Measurements from ENCODE around the gene ATF7.

ATF7 gene

DNA sequence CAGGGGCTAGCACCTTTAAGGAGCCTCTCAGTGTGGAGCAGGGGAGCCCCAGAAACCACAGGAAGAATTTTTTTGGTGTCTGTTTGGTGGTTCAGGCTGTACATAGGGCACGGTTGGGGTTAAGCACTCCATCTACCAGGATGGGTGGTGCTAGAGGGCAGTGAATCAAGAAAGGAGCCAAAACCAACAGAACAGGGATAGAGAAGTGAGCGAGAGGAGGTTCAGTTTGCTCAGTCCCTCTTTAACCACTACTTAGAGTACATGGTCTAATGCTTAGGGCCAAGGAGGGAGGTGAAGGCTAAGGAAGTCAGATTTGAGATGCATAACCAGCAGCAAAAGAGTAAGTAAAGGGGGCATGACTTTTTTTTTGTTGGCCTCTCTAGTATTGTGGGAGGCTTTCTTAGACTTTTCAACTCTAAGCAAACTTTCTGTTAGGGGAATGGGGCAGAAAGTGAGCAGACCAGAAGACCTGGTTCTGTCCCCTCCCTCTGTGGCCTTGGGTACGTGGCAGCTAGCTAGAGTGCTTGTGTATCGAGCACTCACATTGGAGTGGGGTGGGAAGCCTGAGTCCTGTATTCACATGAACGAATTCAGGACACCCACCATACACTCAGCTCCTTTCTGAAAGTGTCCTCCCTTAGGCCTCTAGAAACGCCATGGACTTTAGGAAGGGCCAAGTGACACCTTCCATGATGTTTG is 112.3 kb downstream of the ATF7 start:
- no peaks in the 10 kb centered on the region for H3K79me2 ChIP-seq (ENCODE audit: control insufficient read depth, insufficient read depth, low read length, unreplicated experiment)
- H3K27me3 ChIP-seq (ENCODE audit: insufficient read depth, low read length) = no peaks in the 10 kb centered on the region
- H3K36me3 ChIP-seq (ENCODE audit: insufficient read depth, low read length) = peaks cover 37% of the 10 kb centered on the region; the same call in 1 of the 2 replicates
- H3K27ac ChIP-seq (ENCODE audit: low read depth, low read length) = no peak overlapping the region
- no peak overlapping the region for H3K4me3 ChIP-seq (ENCODE audit: low read depth, low read length)
- H2AFZ ChIP-seq (ENCODE audit: low read length, unreplicated experiment) = no peak overlapping the region
- no peaks in the 10 kb centered on the region for H3K4me1 ChIP-seq (ENCODE audit: control insufficient read depth, insufficient read depth, low read length, unreplicated experiment)

DNA sequence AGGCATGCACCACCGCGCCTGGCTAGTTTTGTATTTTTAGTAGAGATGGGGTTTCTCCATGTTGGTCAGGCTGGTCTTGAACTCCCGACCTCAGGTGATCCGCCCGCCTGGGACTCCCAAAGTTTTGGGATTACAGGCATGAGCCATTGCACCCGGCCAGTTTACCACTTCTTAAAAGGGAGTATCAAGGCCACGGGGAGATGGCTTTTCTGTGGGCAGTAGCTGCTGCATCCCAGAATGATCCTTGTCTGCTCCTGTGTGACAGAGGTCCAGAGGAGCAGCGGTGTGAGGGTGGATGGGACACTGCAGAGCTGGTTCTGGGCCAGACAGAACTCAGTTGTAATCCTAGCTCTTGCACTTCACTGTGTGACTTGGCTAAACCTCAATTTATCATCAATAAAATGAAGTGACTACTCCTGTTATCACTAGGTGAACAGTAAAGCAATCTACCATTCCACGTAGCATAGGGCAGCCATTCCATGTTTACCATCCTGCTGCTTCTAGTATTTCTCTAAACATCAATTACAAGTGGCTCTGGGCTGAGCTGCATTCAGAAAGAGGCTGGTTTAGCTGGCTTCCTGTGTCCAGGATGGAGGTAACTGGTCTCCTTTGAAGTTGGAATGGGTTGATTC is 115.9 kb downstream of the ATF7 start:
- Histone ChIP-seq H3K27me3 (ENCODE audit: insufficient read depth, low read length) (no peaks in the 10 kb centered on the region), H3K27ac (ENCODE audit: low read depth, low read length) (no peak overlapping the region), H3K4me3 (ENCODE audit: low read depth, low read length) (no peak overlapping the region), H3K79me2 (ENCODE audit: control insufficient read depth, insufficient read depth, low read length, unreplicated experiment) (no peaks in the 10 kb centered on the region), H3K4me1 (ENCODE audit: control insufficient read depth, insufficient read depth, low read length, unreplicated experiment) (peaks cover 14% of the 10 kb centered on the region), H3K36me3 (ENCODE audit: insufficient read depth, low read length) (peaks cover 20% of the 10 kb centered on the region; the same call in 1 of the 2 replicates), H2AFZ (ENCODE audit: low read length, unreplicated experiment) (no peak overlapping the region)

DNA sequence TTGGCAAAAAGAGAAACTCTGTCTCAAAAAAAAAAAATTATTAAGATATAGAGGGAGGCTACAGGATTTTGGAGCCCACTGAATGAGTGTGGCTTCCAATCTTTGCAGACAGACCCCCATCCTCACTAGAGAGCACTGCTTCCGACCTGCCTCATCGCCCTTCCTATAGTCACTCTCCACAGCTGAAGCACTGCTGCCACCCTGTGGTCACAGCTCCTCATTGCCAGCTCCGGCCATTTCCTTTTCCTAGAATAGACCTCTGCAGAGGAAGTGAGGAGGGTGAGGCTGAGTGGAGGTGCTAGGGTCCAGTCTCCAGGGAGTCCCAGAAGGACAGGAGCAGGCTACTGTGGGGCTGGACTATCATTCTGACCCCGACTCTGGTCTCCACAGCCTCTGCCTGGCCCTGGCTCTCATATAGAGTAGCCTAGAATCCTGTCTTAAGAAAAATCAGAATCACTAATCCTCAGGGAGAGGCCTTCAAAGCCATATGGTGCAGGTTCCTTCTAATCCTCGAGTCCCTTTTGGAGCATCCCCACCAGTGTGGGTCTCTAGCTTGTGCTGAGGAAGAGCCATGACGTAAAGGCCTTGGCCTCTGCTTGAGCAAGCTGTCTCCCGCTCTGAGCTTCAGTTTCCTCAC is 117.5 kb downstream of the ATF7 start:
- no peak overlapping the region for H3K4me3 ChIP-seq (ENCODE audit: low read depth, low read length)
- peaks cover 22% of the 10 kb centered on the region for H3K4me1 ChIP-seq (ENCODE audit: control insufficient read depth, insufficient read depth, low read length, unreplicated experiment)
- H3K36me3 ChIP-seq (ENCODE audit: insufficient read depth, low read length) = peaks cover 8% of the 10 kb centered on the region; the same call in 1 of the 2 replicates
- H3K27ac ChIP-seq (ENCODE audit: low read depth, low read length) = no peak overlapping the region
- peaks cover under 1% of the 10 kb centered on the region for H3K79me2 ChIP-seq (ENCODE audit: control insufficient read depth, insufficient read depth, low read length, unreplicated experiment)
- H2AFZ ChIP-seq (ENCODE audit: low read length, unreplicated experiment) = no peak overlapping the region
- H3K27me3 ChIP-seq (ENCODE audit: insufficient read depth, low read length) = no peaks in the 10 kb centered on the region

DNA sequence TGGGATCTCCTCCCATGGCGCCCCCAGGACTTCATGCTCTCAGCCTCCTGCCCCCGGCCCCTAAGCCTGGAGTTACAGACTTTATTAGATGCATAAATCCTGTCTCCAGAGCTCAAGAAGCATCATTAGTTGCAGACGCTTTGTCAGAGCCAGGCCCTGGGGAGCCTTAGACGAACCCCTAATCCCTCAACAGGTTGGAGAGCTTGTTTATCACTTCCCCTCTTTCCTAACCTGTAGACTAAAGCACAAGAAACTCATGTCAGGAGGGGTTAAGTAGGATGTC is 118.6 kb downstream of the ATF7 start:
- H3K36me3 ChIP-seq (ENCODE audit: insufficient read depth, low read length) = peaks cover 5% of the 10 kb centered on the region; the same call in 1 of the 2 replicates
- no peaks in the 10 kb centered on the region for H3K27me3 ChIP-seq (ENCODE audit: insufficient read depth, low read length)
- H3K27ac ChIP-seq (ENCODE audit: low read depth, low read length) = no peak overlapping the region
- H3K79me2 ChIP-seq (ENCODE audit: control insufficient read depth, insufficient read depth, low read length, unreplicated experiment) = peaks cover 11% of the 10 kb centered on the region
- H3K4me1 ChIP-seq (ENCODE audit: control insufficient read depth, insufficient read depth, low read length, unreplicated experiment) = peaks cover 30% of the 10 kb centered on the region
- H3K4me3 ChIP-seq (ENCODE audit: low read depth, low read length) = no peak overlapping the region
- no peak overlapping the region for H2AFZ ChIP-seq (ENCODE audit: low read length, unreplicated experiment)

DNA sequence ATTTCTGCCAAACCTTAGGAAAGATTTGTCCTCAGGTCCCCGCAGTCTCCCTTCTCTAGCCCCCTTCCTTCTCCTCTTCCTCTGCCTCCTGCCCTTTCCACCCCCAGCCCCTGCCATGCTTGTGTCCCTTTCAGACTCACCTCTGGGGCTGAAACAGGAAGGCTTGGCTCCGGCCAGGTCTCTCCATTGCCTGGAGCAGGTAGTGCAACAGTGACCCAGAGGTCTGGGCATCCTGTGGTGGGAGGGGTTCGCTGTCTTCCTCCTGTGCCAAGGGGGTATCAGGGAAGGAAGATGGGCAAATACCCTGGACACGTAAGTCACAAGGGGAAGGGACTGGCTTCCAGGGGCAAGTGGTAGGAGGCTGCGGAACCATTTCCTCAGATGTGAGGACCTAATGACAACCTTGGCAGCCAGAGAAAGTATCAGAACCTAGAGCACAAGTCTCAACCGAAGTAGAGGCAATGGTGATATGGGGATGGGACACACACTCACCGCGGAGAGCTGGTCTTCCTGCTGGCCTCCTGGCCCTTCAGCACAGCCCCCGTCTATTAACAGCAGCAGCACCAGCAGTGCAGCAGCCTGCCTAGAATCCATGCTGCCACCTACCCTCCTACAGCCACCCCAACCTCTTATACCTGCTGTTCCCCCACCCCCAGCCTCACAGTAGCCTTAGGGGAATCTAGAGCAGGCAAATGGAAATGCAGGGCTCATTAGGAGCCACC is 119.1 kb downstream of the ATF7 start, which contains the start of gene NPFF:
TSS of gene NPFF (minus strand) at position 604 of the 722 bp plus-strand sequence. CDS start at position 594, 10 bp downstream.
- no peak within 1 kb of the TSS for H2AFZ ChIP-seq (ENCODE audit: low read length, unreplicated experiment)
- H3K36me3 ChIP-seq (ENCODE audit: insufficient read depth, low read length) = peaks cover 5% of the 10 kb centered on the region; the same call in 1 of the 2 replicates
- no peaks in the 10 kb centered on the region for H3K27me3 ChIP-seq (ENCODE audit: insufficient read depth, low read length)
- H3K4me3 ChIP-seq (ENCODE audit: low read depth, low read length) = no peak within 1 kb of the TSS
- peaks cover 34% of the 10 kb centered on the region for H3K4me1 ChIP-seq (ENCODE audit: control insufficient read depth, insufficient read depth, low read length, unreplicated experiment)
- H3K27ac ChIP-seq (ENCODE audit: low read depth, low read length) = 0 out of 2 replicates have a peak within 1 kb of the TSS, but pooled peaks have one; percentile 74
- peaks cover 12% of the 10 kb centered on the region for H3K79me2 ChIP-seq (ENCODE audit: control insufficient read depth, insufficient read depth, low read length, unreplicated experiment)

DNA sequence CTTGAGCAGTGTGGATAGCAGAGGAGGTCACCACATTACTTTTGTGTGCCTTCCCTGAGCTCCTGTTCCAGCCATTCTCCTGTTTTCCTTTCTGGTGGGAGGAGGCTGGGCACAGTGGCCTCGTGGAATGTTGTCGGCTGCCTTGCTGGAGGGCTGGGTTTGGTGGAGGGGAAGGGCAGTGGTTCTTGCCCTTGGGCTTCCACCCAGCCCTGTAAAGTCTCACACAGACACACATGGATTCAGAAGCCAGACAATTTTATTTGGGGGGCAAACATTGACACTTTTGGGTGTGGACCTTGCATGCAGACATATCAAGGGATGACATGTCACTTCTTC is 119.8 kb downstream of the ATF7 start:
- Histone ChIP-seq H3K27ac (ENCODE audit: low read depth, low read length) (0 out of 2 replicates have a peak overlapping the region, but pooled peaks have one; percentile 74), H3K79me2 (ENCODE audit: control insufficient read depth, insufficient read depth, low read length, unreplicated experiment) (peaks cover 17% of the 10 kb centered on the region), H3K4me1 (ENCODE audit: control insufficient read depth, insufficient read depth, low read length, unreplicated experiment) (peaks cover 40% of the 10 kb centered on the region), H3K4me3 (ENCODE audit: low read depth, low read length) (no peak overlapping the region), H3K36me3 (ENCODE audit: insufficient read depth, low read length) (peaks cover 5% of the 10 kb centered on the region; the same call in 1 of the 2 replicates), H2AFZ (ENCODE audit: low read length, unreplicated experiment) (no peak overlapping the region), H3K27me3 (ENCODE audit: insufficient read depth, low read length) (no peaks in the 10 kb centered on the region)

DNA sequence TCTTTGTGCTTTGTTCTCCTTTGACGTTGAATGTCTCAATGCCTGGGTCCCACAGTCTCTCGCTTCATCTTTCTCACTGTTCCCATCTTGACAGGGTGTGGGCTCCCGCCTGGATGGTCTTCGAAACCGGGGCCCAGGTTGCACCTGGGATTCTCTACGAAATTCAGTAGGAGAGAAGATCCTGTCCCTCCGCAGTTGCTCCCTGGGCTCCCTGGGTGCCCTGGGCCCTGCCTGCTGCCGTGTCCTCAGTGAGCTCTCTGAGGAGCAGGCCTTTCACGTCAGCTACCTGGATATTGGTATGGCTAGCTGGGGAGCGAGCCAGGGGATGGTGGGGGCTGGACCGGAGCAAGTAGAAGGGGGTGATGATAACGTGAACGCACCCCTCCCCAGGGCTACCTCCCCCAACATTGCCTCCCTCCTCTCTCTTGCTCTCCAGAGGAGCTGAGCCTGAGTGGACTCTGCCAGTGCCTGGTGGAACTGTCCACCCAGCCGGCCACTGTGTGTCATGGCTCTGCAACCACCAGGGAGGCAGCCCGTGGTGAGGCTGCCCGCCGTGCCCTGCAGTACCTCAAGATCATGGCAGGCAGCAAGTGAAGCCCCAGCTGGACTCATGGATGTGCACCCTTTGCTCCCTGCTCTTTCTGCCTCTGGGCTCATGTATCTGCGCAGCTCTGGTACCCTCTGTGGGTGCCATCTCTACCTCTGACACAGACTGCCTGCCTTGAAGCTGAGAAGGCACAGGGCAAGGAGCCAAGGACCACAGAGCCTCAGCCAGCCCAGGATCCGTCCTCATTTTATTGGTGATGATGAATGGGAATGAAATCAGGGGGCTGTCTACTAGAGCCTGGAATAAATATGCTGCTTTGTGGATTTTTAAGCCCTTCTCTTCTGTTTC is 120.4 kb downstream of the ATF7 start:
- peaks cover 5% of the 10 kb centered on the region; the same call in 1 of the 2 replicates for H3K36me3 ChIP-seq (ENCODE audit: insufficient read depth, low read length)
- no peaks in the 10 kb centered on the region for H3K27me3 ChIP-seq (ENCODE audit: insufficient read depth, low read length)
- no peak overlapping the region for H2AFZ ChIP-seq (ENCODE audit: low read length, unreplicated experiment)
- peaks cover 17% of the 10 kb centered on the region for H3K79me2 ChIP-seq (ENCODE audit: control insufficient read depth, insufficient read depth, low read length, unreplicated experiment)
- H3K4me3 ChIP-seq (ENCODE audit: low read depth, low read length) = no peak overlapping the region
- H3K4me1 ChIP-seq (ENCODE audit: control insufficient read depth, insufficient read depth, low read length, unreplicated experiment) = peaks cover 40% of the 10 kb centered on the region
- H3K27ac ChIP-seq (ENCODE audit: low read depth, low read length) = peak overlapping the region; percentile 74

DNA sequence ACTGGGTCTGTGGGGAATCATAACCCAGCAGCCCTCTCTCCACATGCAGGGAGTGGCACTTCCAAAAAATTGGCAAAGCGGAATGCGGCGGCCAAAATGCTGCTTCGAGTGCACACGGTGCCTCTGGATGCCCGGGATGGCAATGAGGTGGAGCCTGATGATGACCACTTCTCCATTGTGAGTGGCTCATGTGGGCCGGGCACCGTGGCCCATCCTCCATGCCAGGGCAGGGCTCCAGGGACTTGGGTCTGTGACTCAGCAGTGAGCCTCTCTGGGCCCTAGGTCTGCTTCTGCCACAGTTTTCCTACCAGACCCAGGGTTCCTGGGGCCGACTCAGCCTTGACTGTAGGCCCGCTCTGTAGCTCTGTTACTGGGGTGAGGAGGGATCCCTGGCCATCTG is 121.1 kb downstream of the ATF7 start:
- Histone ChIP-seq H3K36me3 (ENCODE audit: insufficient read depth, low read length) (peaks cover 5% of the 10 kb centered on the region; the same call in 1 of the 2 replicates), H3K27ac (ENCODE audit: low read depth, low read length) (peak overlapping the region; percentile 74), H3K27me3 (ENCODE audit: insufficient read depth, low read length) (no peaks in the 10 kb centered on the region), H3K4me3 (ENCODE audit: low read depth, low read length) (no peak overlapping the region), H3K4me1 (ENCODE audit: control insufficient read depth, insufficient read depth, low read length, unreplicated experiment) (peaks cover 40% of the 10 kb centered on the region), H3K79me2 (ENCODE audit: control insufficient read depth, insufficient read depth, low read length, unreplicated experiment) (peaks cover 17% of the 10 kb centered on the region), H2AFZ (ENCODE audit: low read length, unreplicated experiment) (no peak overlapping the region)

DNA sequence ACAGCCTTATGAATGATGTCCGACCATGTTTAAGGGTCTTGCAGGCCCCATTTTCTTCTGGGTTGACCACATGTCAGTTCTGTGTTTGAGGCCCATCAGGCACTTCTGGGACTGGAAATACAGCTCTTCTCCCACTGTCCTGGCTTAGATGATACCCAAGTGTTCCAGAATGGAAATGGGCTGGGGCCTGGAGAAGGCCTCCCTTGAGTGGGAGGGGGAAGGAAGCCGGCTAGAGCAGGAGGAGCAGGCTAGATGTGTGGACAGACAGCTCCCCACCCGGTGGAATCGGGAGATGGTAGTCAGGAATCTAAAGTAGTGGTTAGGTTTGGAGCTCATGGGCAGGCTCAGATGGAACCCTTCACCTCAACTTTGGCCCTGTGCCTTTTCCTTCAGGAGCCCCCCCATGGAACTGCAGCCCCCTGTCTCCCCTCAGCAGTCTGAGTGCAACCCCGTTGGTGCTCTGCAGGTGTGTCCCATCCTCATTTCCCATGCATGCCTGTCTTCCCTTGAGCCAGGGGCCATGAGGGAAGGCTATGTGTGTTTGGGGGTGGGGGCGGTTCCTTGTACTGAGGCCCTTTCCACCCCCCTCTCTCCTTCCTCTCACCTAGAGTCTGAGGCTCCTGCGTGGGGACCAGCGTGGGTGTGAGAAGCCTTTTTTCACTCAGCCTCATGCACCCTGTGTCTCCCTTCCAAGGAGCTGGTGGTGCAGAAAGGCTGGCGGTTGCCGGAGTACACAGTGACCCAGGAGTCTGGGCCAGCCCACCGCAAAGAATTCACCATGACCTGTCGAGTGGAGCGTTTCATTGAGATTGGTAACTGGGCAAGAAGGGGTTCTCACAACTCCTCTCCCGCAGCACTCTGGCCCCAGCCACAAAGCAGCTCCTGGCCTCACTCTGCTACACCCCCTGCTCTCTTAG is 121.9 kb downstream of the ATF7 start:
- H3K4me1 ChIP-seq (ENCODE audit: control insufficient read depth, insufficient read depth, low read length, unreplicated experiment) = peaks cover 40% of the 10 kb centered on the region
- H3K36me3 ChIP-seq (ENCODE audit: insufficient read depth, low read length) = peaks cover 5% of the 10 kb centered on the region; the same call in 1 of the 2 replicates
- H3K4me3 ChIP-seq (ENCODE audit: low read depth, low read length) = no peak overlapping the region
- H3K27me3 ChIP-seq (ENCODE audit: insufficient read depth, low read length) = no peaks in the 10 kb centered on the region
- H3K79me2 ChIP-seq (ENCODE audit: control insufficient read depth, insufficient read depth, low read length, unreplicated experiment) = peaks cover 17% of the 10 kb centered on the region
- no peak overlapping the region for H2AFZ ChIP-seq (ENCODE audit: low read length, unreplicated experiment)
- H3K27ac ChIP-seq (ENCODE audit: low read depth, low read length) = 0 out of 2 replicates have a peak overlapping the region, but pooled peaks have one; percentile 74

Measured in ACC112 (cell line).